WTC11 (cell line): ENCODE data around the gene MORC3. TPM values are rescaled to one million over a fixed set of nuclear protein-coding genes. Genes with fewer than 3 reads are reported as not detected.

Experiments
- ATAC-seq: fragments of 200-7000 bp; cut with Tn5 transposase; 2 replicates; pipeline ENCODE4 v1.10.0; 2021; ENCODE audit warnings: mild to moderate bottlenecking, moderate library complexity
- CTCF ChIA-PET: fragments of 300-600 bp; sonication (Branson Sonifier 250); formaldehyde crosslinking; loops from one replicate; lab custom pipeline; 2021; ENCODE audit warnings: antibody characterized with exemption; lab: Charles Lee
- POLR2A ChIA-PET: fragments of 350-600 bp; sonication (Branson Sonifier 250); formaldehyde crosslinking; loops from one replicate; lab custom pipeline; 2021; ENCODE audit warnings: antibody characterized with exemption; lab: Charles Lee
- DNase-seq: peaks from one replicate; pipeline ENCODE4 v3.0.0; 2021; ENCODE audit warnings: low spot score
- H3K27ac Mint-ChIP-seq: 2 replicates; pipeline ENCODE4 v1.8.0; 2021; ENCODE audit warnings: mixed read lengths
- H3K27me3 Mint-ChIP-seq: 2 replicates; pipeline ENCODE4 v1.8.0; 2021; ENCODE audit warnings: low read depth, mild to moderate bottlenecking, moderate library complexity, mixed read lengths
- H3K36me3 Mint-ChIP-seq: 2 replicates; pipeline ENCODE4 v1.8.0; 2021; ENCODE audit warnings: mixed read lengths
- H3K4me1 Mint-ChIP-seq: 2 replicates; pipeline ENCODE4 v1.8.0; 2022; ENCODE audit warnings: mixed read lengths
- H3K4me3 Mint-ChIP-seq: 2 replicates; pipeline ENCODE4 v1.8.0; 2021; ENCODE audit warnings: mild to moderate bottlenecking, moderate library complexity, mixed read lengths
- H3K9me3 Mint-ChIP-seq: 2 replicates; pipeline ENCODE4 v1.8.0; 2021; ENCODE audit warnings: mixed read lengths
- CDX4 ChIP-seq: fragments of 250-450 bp; sonication (Bioruptor Pico); IDR thresholded peaks from 2 replicates; pipeline ENCODE4 v1.9.0; 2021; ENCODE audit warnings: moderate library complexity, mild to moderate bottlenecking, inconsistent platforms, borderline replicate concordance
- CTCF ChIP-seq: fragments of 200-600 bp; IDR thresholded peaks from 2 replicates; pipeline ENCODE4 v1.8.0; 2022; ENCODE audit warnings: antibody characterized with exemption
- E2F4 ChIP-seq: sonication (generic); formaldehyde crosslinking; IDR thresholded peaks from 2 replicates; pipeline ENCODE4 v1.8.1; 2022; ENCODE audit warnings: low read depth, mild to moderate bottlenecking, moderate library complexity, missing genetic modification reagents, borderline replicate concordance
- ELF4 ChIP-seq: sonication (generic); formaldehyde crosslinking; IDR thresholded peaks from 2 replicates; pipeline ENCODE4 v1.8.1; 2022; ENCODE audit warnings: low read depth, mild to moderate bottlenecking, moderate library complexity, missing genetic modification reagents
- GTF2I ChIP-seq: fragments of 250-450 bp; sonication (Bioruptor Pico); conservative IDR thresholded peaks from 2 replicates; pipeline ENCODE4 v1.4.0; 2021; ENCODE audit warnings: mild to moderate bottlenecking
- NR2C2 ChIP-seq: sonication (generic); formaldehyde crosslinking; IDR thresholded peaks from 2 replicates; pipeline ENCODE4 v1.8.0; 2022; ENCODE audit warnings: mild to moderate bottlenecking, missing genetic modification reagents
- PREB ChIP-seq: sonication (generic); formaldehyde crosslinking; IDR thresholded peaks from 2 replicates; pipeline ENCODE4 v1.8.1; 2022; ENCODE audit warnings: mild to moderate bottlenecking, missing genetic modification reagents, moderate library complexity, borderline replicate concordance
- SOX15 ChIP-seq: fragments of 250-450 bp; sonication (Bioruptor Pico); IDR thresholded peaks from 2 replicates; pipeline ENCODE4 v1.9.0; 2021; ENCODE audit warnings: mild to moderate bottlenecking
- STAT6 ChIP-seq: sonication (generic); formaldehyde crosslinking; conservative IDR thresholded peaks from 2 replicates; pipeline ENCODE4 v1.8.1; 2023; ENCODE audit warnings: mild to moderate bottlenecking, low read depth, missing genetic modification reagents, moderate library complexity
- TP53 ChIP-seq: sonication (generic); formaldehyde crosslinking; IDR thresholded peaks from 2 replicates; pipeline ENCODE4 v1.8.1; 2023; ENCODE audit warnings: mild to moderate bottlenecking, missing genetic modification reagents
- ZNF121 ChIP-seq: sonication (generic); formaldehyde crosslinking; IDR thresholded peaks from 2 replicates; pipeline ENCODE4 v1.8.0; 2023; ENCODE audit warnings: missing genetic modification reagents
- ZNF138 ChIP-seq: sonication (generic); formaldehyde crosslinking; conservative IDR thresholded peaks from 2 replicates; pipeline ENCODE4 v1.8.1; 2022; ENCODE audit warnings: mild to moderate bottlenecking, moderate library complexity, missing genetic modification reagents
- ZNF396 ChIP-seq: fragments of 250-450 bp; sonication (Bioruptor Pico); IDR thresholded peaks from 2 replicates; pipeline ENCODE4 v1.8.0; 2021; ENCODE audit warnings: mild to moderate bottlenecking, moderate library complexity, borderline replicate concordance
- ZNF512 ChIP-seq: sonication (generic); formaldehyde crosslinking; IDR thresholded peaks from 2 replicates; pipeline ENCODE4 v1.8.1; 2022; ENCODE audit warnings: missing genetic modification reagents, borderline replicate concordance
- total RNA-seq: library from RNA; stranded (reverse); gene quantifications from 3 replicates; pipeline ENCODE4 v1.2.3, GENCODE V29; 2021

MORC3 gene
- total RNA-seq, 1 experiment from 2014 or later: 15.9 TPM

GRCh38 chr21:36419996-36420395 lies 100.0 kb downstream of the MORC3 start:
- H3K27ac Mint-ChIP-seq: no peak overlapping the region; the same call in 1 of the 2 replicates
- peak; percentile 35; the same call in 1 of the 2 replicates for TF ChIP-seq CTCF
- no peak for TF ChIP-seq ZNF512 (CRISPR knock-in tag)
- H3K4me3 Mint-ChIP-seq: no peak overlapping the region
- ChIA-PET CTCF (interaction anchor here (0.5 to 0.8 kb wide), 5 partner anchors 9 to 298 kb away, joined by 3 to 4 read pairs (median 3); no protein-coding TSS in a partner anchor), POLR2A (no interaction called here)
- peaks cover 29% of the 10 kb centered on the region for H3K4me1 Mint-ChIP-seq
- DNase-seq (peak; percentile 84), ATAC-seq (peak; percentile 83)
- H3K27me3 Mint-ChIP-seq: no peaks in the 10 kb centered on the region
- H3K9me3 Mint-ChIP-seq: no peaks in the 10 kb centered on the region
- H3K36me3 Mint-ChIP-seq: peaks cover 12% of the 10 kb centered on the region

GRCh38 chr21:36420571-36421339 lies 100.8 kb downstream of the MORC3 start:
- H3K27ac Mint-ChIP-seq: no peak overlapping the region; the same call in 1 of the 2 replicates
- DNase-seq: no peak
- no peak for ATAC-seq
- H3K36me3 Mint-ChIP-seq: peaks cover 10% of the 10 kb centered on the region
- TF ChIP-seq ELF4 (CRISPR knock-in tag): no peak
- no peak for TF ChIP-seq ZNF396
- no peak for TF ChIP-seq GTF2I (CRISPR knock-in tag)
- TF ChIP-seq ZNF138 (CRISPR knock-in tag): no peak
- TF ChIP-seq NR2C2 (CRISPR knock-in tag): no peak
- no peak for TF ChIP-seq CDX4 (CRISPR knock-in tag)
- TF ChIP-seq E2F4 (CRISPR knock-in tag): no peak
- no peak for TF ChIP-seq TP53
- TF ChIP-seq STAT6 (CRISPR knock-in tag): no peak
- no peak for TF ChIP-seq PREB
- TF ChIP-seq ZNF121: no peak
- no peak for TF ChIP-seq ZNF512 (CRISPR knock-in tag)
- TF ChIP-seq SOX15 (CRISPR knock-in tag): no peak
- TF ChIP-seq, all 79 proteins: peak for 0
- POLR2A ChIA-PET: interaction anchor here (0.6 kb wide), 1 partner anchor 42 kb away, joined by 6 read pairs; no protein-coding TSS in a partner anchor
- H3K27me3 Mint-ChIP-seq: no peaks in the 10 kb centered on the region
- no peaks in the 10 kb centered on the region for H3K9me3 Mint-ChIP-seq
- CTCF ChIA-PET: no interaction called here
- no peak overlapping the region for H3K4me3 Mint-ChIP-seq
- peaks cover 22% of the 10 kb centered on the region for H3K4me1 Mint-ChIP-seq
